HepG2 (cell line): ENCODE data around the gene LCORL. TPM values are rescaled to one million over a fixed set of nuclear protein-coding genes. Genes with fewer than 3 reads are reported as not detected.

ENCODE experiments used
- ATF3 ChIP-seq: sonication (generic); formaldehyde crosslinking; IDR thresholded peaks from 2 replicates; pipeline ENCODE4 v1.4.0; 2020; ENCODE audit warnings: missing genetic modification reagents
- CENPBD1 ChIP-seq: sonication (generic); formaldehyde crosslinking; IDR thresholded peaks from 2 replicates; pipeline ENCODE4 v1.8.0; 2022; ENCODE audit warnings: missing genetic modification reagents, low read depth, mild to moderate bottlenecking, borderline replicate concordance
- EP300 ChIP-seq, 3 experiments: sonication (generic) in 1 of 3; formaldehyde crosslinking in 1 of 3; IDR thresholded peaks; 2 replicates each; pipeline versions ENCODE4 v1.5.1 to v1.6.1; 2011 to 2020; ENCODE audit warnings: low read depth in 2 of 3, low read length in 2 of 3, borderline replicate concordance in 1 of 3, improper control_type of control experiment in 1 of 3, mild to moderate bottlenecking in 1 of 3, missing genetic modification reagents in 1 of 3, moderate library complexity in 1 of 3
- FLYWCH1 ChIP-seq: sonication (generic); formaldehyde crosslinking; IDR thresholded peaks from 2 replicates; pipeline ENCODE4 v1.8.1; 2023; ENCODE audit warnings: mild to moderate bottlenecking, missing genetic modification reagents
- FOXA1 ChIP-seq, 2 experiments: fragments of 450-650 bp in 1 of 2; sonication (generic) in 1 of 2; formaldehyde crosslinking in 1 of 2; IDR thresholded peaks; 2 replicates each; pipeline versions ENCODE4 v1.4.0 to v1.6.1; 2016 to 2020; ENCODE audit warnings: missing genetic modification reagents in 1 of 2
- HDAC6 ChIP-seq: fragments of 200-600 bp; sonication (generic); IDR thresholded peaks from 2 replicates; pipeline ENCODE4 v1.7.0; 2017; ENCODE audit warnings: mild to moderate bottlenecking, antibody characterized with exemption, low read length, low read depth
- KDM3A ChIP-seq: IDR thresholded peaks from 2 replicates; pipeline ENCODE4 v1.6.1; 2018; ENCODE audit warnings: low read depth, missing compliant biosample characterization
- KMT2B ChIP-seq: IDR thresholded peaks from 2 replicates; pipeline ENCODE4 v1.6.1; 2016; ENCODE audit warnings: missing genetic modification reagents, missing compliant biosample characterization
- MLXIP ChIP-seq: sonication (generic); formaldehyde crosslinking; IDR thresholded peaks from 2 replicates; pipeline ENCODE4 v1.9.0; 2021; ENCODE audit warnings: missing genetic modification reagents, borderline replicate concordance
- NFKBIZ ChIP-seq: IDR thresholded peaks from 2 replicates; pipeline ENCODE4 v1.6.1; 2018; ENCODE audit warnings: missing genetic modification reagents, missing compliant biosample characterization
- PITX1 ChIP-seq: sonication (generic); formaldehyde crosslinking; IDR thresholded peaks from 2 replicates; pipeline ENCODE4 v1.5.1; 2020; ENCODE audit warnings: mild to moderate bottlenecking, missing genetic modification reagents
- RAD51 ChIP-seq: fragments of 450-650 bp; IDR thresholded peaks from 2 replicates; pipeline ENCODE4 v1.6.1; 2016; ENCODE audit warnings: borderline replicate concordance
- RCOR2 ChIP-seq: IDR thresholded peaks from 2 replicates; pipeline ENCODE4 v1.6.1; 2016; ENCODE audit warnings: missing biosample characterization, missing genetic modification reagents
- SIN3B ChIP-seq: fragments of 150-350 bp; IDR thresholded peaks from 2 replicates; pipeline ENCODE4 v1.6.1; 2014; ENCODE audit warnings: low read length
- SOX6 ChIP-seq, 2 experiments: fragments of 450-650 bp in 1 of 2; sonication (generic) in 1 of 2; formaldehyde crosslinking in 1 of 2; IDR thresholded peaks; 2 replicates each; pipeline versions ENCODE4 v1.4.0 to v1.6.1; 2017 to 2020; ENCODE audit warnings: antibody characterized with exemption in 1 of 2, mild to moderate bottlenecking in 1 of 2, missing genetic modification reagents in 1 of 2
- TBL1XR1 ChIP-seq: fragments of 150-350 bp; IDR thresholded peaks from 2 replicates; pipeline ENCODE4 v1.6.1; 2014; ENCODE audit warnings: borderline replicate concordance, low read length; ENCODE audit not compliant: partially characterized antibody
- TCF7L2 ChIP-seq: IDR thresholded peaks from 2 replicates; pipeline ENCODE4 v1.6.1; 2011; ENCODE audit warnings: mild to moderate bottlenecking, low read depth, low read length, moderate library complexity
- ZBTB33 ChIP-seq: sonication (generic); formaldehyde crosslinking; IDR thresholded peaks from 2 replicates; pipeline ENCODE4 v1.4.0; 2020; ENCODE audit warnings: missing genetic modification reagents
- ZNF260 ChIP-seq: sonication (generic); formaldehyde crosslinking; IDR thresholded peaks from 2 replicates; pipeline ENCODE4 v1.4.0; 2020; ENCODE audit warnings: missing genetic modification reagents, low read depth, mild to moderate bottlenecking, borderline replicate concordance
- ZNF282 ChIP-seq: fragments of 450-650 bp; IDR thresholded peaks from 2 replicates; pipeline ENCODE4 v1.6.1; 2018; ENCODE audit not compliant: partially characterized antibody
- ZNF451 ChIP-seq: sonication (generic); formaldehyde crosslinking; IDR thresholded peaks from 2 replicates; pipeline ENCODE4 v1.5.0; 2020; ENCODE audit warnings: mild to moderate bottlenecking, missing genetic modification reagents
- ZNF619 ChIP-seq: sonication (generic); formaldehyde crosslinking; IDR thresholded peaks from 2 replicates; pipeline ENCODE4 v1.4.0; 2020; ENCODE audit warnings: mild to moderate bottlenecking, missing genetic modification reagents
- ZNF768 ChIP-seq: sonication (generic); formaldehyde crosslinking; IDR thresholded peaks from 2 replicates; pipeline ENCODE4 v1.4.0; 2020; ENCODE audit warnings: missing genetic modification reagents
- ZNF839 ChIP-seq: sonication (generic); formaldehyde crosslinking; IDR thresholded peaks from 2 replicates; pipeline ENCODE4 v1.4.0; 2020; ENCODE audit warnings: missing genetic modification reagents, mild to moderate bottlenecking, borderline replicate concordance
- polyA plus RNA-seq, 8 experiments: library from polyadenylated mRNA; depleted of rRNA in 3 of 8; stranded (reverse) in 7 of 8; unstranded in 1 of 8; fragments of >200 nt; fragmentation: Illumina TruSeq in 4 of 8; extraction: Trizol in 4 of 8; gene quantifications; 2 replicates each; pipeline versions ENCODE4 v1.2.1 to v1.2.3, GENCODE V29; 2011 to 2016; ENCODE audit warnings: low read depth in 4 of 8, missing spikeins in 1 of 8, mixed read lengths in 1 of 8; ENCODE audit not compliant: insufficient read depth in 1 of 8
- total RNA-seq, 5 experiments: library from RNA; depleted of rRNA; stranded (reverse); fragments of >200 nt; fragmentation: Illumina TruSeq; extraction: Trizol; gene quantifications; 2 replicates each; pipeline ENCODE4 v1.2.3, GENCODE V29; 2016; ENCODE audit warnings: low read depth in 1 of 5

Gene LCORL
- total and polyA plus RNA-seq, 2 of the 13 experiments (the other 11 are each of a cell fraction or from before 2014, with no cell fraction given), result 5.3 to 14.5 TPM

GRCh38 chr4:18021720-18022571 lies at the start of gene LCORL (continued):
- TF ChIP-seq ZBTB33 (CRISPR knock-in tag), result no peak
- TF ChIP-seq RCOR2 (CRISPR knock-in tag), result no peak
- TF ChIP-seq ZNF768 (CRISPR knock-in tag), result no peak; the same call in 1 of the 2 replicates
- TF ChIP-seq RAD51, result no peak
- no peak for TF ChIP-seq CENPBD1 (CRISPR knock-in tag)
- TF ChIP-seq ZNF619 (CRISPR knock-in tag), result peak; percentile 50; the same call in 1 of the 2 replicates
- no peak for TF ChIP-seq KDM3A (CRISPR knock-in tag)
- TF ChIP-seq ZNF260 (CRISPR knock-in tag), result no peak
- no peak for TF ChIP-seq TCF7L2
- TF ChIP-seq MLXIP (CRISPR knock-in tag), result no peak
- TF ChIP-seq ZNF839 (CRISPR knock-in tag), result no peak
- TF ChIP-seq ATF3 (CRISPR knock-in tag), result no peak
- peak; percentile 9; the same call in 1 of the 2 replicates for TF ChIP-seq KMT2B
- no peak for TF ChIP-seq HDAC6
- TF ChIP-seq FOXA1 (IDR thresholded peaks at IDR 0.05), result no peak
- peak; percentile 68 for TF ChIP-seq FOXA1 (CRISPR knock-in tag; IDR thresholded peaks at IDR 0.05)
- TF ChIP-seq SOX6 (IDR thresholded peaks at IDR 0.05), result no peak
- peak; percentile 71 for TF ChIP-seq SOX6 (CRISPR knock-in tag; IDR thresholded peaks at IDR 0.05)
- TF ChIP-seq TBL1XR1, result peak; percentile 72
- no peak for TF ChIP-seq ZNF282
- no peak for TF ChIP-seq FLYWCH1
- TF ChIP-seq PITX1 (CRISPR knock-in tag), result peak; percentile 48; the same call in 1 of the 2 replicates
- TF ChIP-seq ZNF451 (CRISPR knock-in tag), result no peak
- TF ChIP-seq EP300 (IDR thresholded peaks at IDR 0.05; ENCODE audit: low read depth in 2 of 2, low read length in 2 of 2), result no peak
- TF ChIP-seq EP300 (CRISPR knock-in tag; IDR thresholded peaks at IDR 0.05; ENCODE audit: borderline replicate concordance), result no peak
- 0 out of 2 replicates have a peak, but pooled peaks have one; percentile 32 for TF ChIP-seq SIN3B
- no peak for TF ChIP-seq NFKBIZ (CRISPR knock-in tag)
